HG03097 (cell line): Measurements from ENCODE around the gene INPP5A.
"Not testable (repeated sequence)": the region's sequence is repeated elsewhere in the genome, so short reads cannot be mapped to it uniquely, and the experiment has no call there.

Source experiments
- ATAC-seq: cut with Tn5 transposase; IDR thresholded peaks from one replicate; pipeline ENCODE4 v1.9.1; 2021; ENCODE audit not compliant: unreplicated experiment, low FRiP score

The INPP5A gene

GRCh38 chr10:132698761-132699391 is 161.3 kb downstream of the INPP5A start:
- ATAC-seq = no peak

- no peak for ATAC-seq
Observed at GRCh38 chr10:132699411-132700155, 162.0 kb downstream of the INPP5A start.

DNA sequence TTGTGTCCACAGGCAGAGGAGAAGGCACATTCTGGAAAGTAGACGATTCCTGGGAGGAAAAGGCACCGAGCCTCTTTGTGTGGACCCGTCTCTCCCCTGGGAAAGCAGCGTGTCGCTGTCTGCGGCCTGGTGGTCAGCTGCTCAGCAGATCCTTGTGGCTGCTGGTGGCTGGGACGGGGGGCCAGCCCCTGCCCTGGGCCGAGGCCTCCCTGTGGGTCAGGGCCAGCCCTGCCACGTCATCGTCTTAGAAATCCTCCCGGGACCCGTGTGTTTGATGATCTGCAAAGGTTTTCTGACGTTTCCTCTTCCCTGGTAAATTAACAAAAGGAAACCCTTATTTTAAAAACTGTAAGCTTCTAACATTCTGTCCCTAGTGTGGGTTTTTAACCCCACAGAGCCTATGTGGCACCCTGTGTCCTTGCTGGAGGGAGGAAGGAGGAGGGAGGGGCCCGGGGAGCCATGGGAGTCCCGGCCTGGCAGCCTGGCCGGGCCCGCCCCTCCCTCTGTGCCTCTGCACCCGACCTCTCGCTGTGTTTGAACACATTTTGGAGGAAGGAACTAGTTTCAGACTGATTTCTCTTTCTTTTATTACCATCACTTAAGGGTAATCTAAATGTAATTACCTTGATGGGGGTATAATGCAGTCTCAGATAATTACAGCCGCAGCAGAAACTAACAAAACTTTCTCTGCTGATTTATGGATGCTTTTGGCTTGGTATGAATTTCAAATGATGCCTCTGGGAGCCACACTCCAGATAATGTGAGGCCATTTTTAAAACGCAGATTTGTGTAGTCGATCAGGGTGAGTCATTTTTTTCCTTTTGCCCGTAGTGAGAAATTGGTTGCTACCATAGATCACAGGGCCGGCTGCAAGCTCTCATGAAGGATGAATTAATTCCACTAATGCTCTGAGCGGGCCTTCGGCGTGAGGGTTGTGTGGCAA is 162.8 kb downstream of the INPP5A start:
- ATAC-seq = no peak

- ATAC-seq = no peak
Observed at GRCh38 chr10:132701099-132701845, 163.7 kb downstream of the INPP5A start.

DNA sequence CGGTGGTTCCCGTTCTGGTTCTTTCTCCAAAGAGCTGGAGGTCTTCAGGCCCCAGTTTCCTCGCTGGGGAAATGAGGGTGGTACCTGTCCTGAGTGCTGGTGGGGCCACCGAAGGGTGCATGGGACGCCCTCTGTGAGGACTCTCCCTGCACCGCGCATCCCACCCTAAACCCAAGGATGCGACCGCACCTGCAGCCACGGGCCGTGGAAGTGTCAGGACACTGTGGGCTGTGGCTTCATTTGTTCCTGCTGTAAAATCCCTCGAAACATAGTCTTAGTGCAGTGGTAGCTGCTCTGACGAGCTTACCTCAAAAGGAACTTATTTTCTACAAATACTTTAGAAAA is 164.2 kb downstream of the INPP5A start:
- ATAC-seq = no peak

GRCh38 chr10:132702601-132703418 is 165.2 kb downstream of the INPP5A start:
- ATAC-seq = no peak

- no peak for ATAC-seq
Observed at GRCh38 chr10:132703419-132704007, 165.9 kb downstream of the INPP5A start.

DNA sequence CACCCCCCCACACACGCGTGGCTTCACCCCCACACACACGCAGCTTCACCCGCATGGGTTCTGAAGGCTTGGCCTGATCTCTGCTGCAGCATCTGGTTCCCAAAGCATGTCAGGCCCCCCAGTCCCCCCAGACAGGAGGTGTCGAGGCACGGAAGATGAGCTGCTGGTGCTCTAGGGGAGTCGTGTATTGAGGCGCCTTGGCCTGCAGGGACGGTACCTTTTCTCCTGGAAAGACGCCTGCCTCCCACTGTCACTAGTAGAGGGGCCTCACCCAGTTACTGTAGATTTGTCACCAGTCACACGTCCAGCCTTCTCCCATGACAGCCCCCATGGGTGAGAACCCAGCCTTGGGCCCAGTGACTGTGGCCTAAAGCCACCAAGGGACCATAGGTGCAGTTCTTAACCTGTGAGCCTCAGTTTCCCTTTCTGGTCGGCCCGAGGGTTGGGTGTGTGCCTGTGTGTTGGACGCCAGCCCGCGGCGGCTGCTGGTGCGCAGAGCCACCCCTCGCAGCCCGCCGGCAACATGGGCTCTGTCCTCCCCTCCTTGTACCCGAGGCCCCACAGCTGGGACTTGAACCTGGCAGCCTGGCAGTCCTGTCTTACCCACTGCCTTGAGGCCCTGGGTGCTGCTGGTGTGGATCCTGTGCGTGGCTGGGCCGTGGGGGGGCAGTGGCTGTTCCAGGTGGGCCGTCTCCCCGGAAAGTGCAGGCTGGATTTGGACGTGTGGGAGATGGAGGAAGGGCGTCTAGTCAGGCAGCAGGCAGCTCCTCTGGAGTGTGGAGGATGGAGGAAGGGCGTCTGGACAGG is 166.6 kb downstream of the INPP5A start:
- no peak for ATAC-seq

DNA sequence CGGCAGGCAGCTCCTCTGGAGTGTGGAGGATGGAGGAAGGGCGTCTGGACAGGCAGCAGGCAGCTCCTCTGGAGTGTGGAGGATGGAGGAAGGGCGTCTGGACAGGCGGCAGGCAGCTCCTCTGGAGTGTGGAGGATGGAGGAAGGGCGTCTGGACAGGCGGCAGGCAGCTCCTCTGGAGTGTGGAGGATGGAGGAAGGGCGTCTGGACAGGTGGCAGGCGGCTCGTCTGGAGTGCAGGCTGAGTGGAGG is 167.2 kb downstream of the INPP5A start:
- ATAC-seq = not testable (repeated sequence)

- ATAC-seq = no peak
Observed at GRCh38 chr10:132705173-132705572, 167.6 kb downstream of the INPP5A start.

GRCh38 chr10:132705943-132706342 is 168.4 kb downstream of the INPP5A start:
- ATAC-seq = no peak

GRCh38 chr10:132706701-132707100 is 169.1 kb downstream of the INPP5A start:
- no peak for ATAC-seq

DNA sequence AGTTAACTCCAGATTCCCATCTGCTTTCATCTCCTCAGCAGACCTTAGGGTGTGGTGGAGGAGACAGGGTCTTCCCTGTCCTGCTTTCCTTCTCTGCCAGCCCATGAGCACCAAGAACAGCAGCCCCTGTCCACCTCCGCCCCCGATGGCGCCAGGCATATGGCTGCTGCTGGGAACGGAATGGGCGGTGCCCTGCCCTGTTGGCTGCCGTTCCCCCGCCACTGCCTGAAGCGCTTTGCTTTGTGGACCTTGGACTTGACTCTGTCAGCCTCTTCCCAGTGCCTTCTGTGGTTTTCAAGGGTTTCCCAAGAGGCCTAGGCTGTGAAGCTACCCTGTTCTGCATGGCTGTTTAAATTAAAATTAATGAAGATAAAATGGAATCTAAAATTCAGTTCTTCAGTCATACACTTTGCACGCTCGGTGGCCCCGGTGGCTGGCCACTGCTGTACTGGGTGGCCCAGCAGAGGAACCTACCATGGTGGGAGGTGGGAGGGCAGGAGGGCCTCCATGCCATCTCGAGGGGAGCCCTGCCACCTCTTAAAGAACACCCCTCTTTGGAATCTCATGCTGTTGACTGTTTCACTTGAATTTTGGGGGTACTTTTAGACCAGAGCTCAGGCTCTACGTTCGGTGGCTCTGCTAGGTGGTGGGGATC is 169.7 kb downstream of the INPP5A start:
- ATAC-seq = no peak

- ATAC-seq = no peak
Observed at GRCh38 chr10:132707776-132708171, 170.2 kb downstream of the INPP5A start.

GRCh38 chr10:132708441-132708840 is 170.9 kb downstream of the INPP5A start:
- no peak for ATAC-seq

DNA sequence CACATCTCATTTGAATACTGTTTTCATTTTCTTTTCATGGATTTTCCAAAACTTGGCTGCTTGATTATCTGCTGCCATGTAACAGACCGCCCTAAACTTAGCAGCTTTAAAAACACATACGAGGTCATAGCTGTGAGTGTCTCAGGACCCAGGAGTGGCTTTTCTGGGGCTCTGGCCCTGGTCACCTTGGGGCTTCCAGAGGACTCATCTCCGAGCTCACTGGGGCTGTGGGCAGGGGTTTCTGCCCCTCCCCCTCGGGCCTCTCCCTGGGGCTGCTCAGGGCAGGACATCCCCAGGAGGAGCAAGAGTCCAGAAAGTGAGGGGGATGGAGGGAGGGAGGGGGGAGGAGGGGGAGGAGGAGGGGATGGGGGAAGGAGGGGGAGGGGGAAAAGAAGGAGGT is 171.3 kb downstream of the INPP5A start:
- no peak for ATAC-seq

GRCh38 chr10:132709471-132709951 is 171.9 kb downstream of the INPP5A start:
- no peak for ATAC-seq

DNA sequence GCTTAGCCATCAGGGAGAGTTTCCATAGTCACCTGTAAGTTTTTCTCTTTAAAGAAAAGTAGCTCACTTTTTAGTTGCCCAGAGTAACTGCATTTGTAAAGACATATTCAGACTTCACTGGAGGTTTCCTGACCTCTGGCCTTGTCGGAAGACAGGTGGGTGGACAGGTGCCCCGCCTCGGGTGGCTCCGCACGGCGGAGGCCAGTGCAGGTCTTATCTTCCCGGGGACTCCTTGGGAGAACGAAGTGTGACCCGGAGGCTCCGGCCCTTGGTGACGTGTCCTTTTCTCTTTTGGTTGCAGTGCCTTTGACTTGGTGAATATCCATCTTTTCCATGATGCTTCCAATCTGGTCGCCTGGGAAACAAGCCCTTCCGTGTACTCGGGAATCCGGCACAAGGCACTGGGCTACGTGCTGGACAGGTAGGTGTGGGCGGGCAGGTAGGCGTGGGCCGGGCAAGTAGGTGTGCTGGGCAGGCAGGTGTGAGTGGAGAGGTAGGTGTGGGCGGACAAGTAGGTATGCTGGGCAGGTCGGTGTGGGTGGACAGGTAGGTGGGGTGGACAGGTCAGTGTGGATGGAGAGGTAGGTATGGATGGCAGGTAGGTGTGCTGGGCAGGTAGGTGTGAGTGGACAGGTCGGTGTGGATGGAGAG is 172.6 kb downstream of the INPP5A start:
- ATAC-seq = no peak
